ENCODE results near the gene ACMSD.

The ACMSD gene

DNA sequence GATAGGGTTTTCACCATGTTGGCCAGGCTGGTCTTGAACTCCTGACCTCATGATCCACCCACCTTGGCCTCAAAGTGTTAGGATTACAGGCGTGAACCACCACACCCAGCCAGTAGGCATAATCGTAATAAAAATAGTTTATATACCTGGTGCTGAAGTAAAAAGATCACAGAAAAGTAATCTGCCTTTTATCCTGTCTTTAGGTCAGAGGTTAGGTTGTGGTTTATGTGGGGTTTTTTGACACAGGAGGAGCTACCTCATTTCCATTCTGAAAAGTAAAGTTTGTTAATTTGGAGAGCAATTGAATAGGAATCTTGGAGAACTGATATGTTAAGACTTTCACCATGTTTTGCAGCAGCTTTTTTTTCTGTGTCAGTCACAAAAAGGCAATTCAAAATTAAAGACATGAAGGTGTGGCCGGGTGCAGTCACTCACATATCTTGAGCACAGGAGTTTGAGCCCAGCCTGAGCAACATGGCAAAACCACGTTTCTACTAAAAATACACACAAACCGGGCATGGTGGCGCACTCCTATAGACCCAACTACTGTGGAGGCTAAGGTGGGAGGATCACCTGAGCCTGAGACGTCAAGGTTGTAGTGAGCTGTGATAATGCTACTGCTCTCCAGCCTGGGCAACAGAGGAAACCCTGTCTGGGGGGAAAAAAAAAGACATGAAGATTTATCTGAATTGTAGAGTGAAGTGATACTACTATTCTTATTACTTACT is 111.7 kb downstream of the ACMSD start:
- DNase-seq (ENCODE audit: low spot score), result no peak

DNA sequence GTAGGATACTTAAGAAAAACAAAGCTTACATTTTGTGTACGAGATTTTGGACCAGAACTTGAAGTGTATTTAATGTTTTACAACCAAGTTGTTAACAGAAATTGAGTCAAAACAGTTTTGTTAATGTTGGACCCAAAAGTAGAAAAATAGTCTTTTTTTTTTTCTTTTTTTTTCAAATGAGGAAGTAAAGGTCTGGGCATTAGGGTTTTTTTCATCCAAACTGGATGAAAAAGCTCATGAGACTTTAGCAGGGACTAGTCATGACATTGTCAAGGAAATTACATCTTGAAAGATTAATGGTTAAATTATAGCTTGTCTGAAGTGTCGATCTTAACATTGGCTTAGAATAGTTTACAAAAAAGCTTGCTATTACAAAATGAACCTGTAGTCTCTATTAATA is 112.5 kb downstream of the ACMSD start:
- no peak for DNase-seq (ENCODE audit: low spot score)

All from cerebellar cortex (tissue), 1 donor.